HepG2 (cell line): ENCODE data around the gene DCAF15. TPM values are rescaled to one million over a fixed set of nuclear protein-coding genes. Genes with fewer than 3 reads are reported as not detected.

Source experiments
- IKZF4 ChIP-seq: sonication (generic); formaldehyde crosslinking; IDR thresholded peaks from 2 replicates; pipeline ENCODE4 v1.5.1; 2020; ENCODE audit warnings: borderline replicate concordance, mild to moderate bottlenecking, low read depth, missing genetic modification reagents; ENCODE audit errors: not compliant biosample characterization
- MLXIP ChIP-seq: sonication (generic); formaldehyde crosslinking; IDR thresholded peaks from 2 replicates; pipeline ENCODE4 v1.9.0; 2021; ENCODE audit warnings: missing genetic modification reagents, borderline replicate concordance
- NCOR1 ChIP-seq: fragments of 200-600 bp; sonication (generic); IDR thresholded peaks from 2 replicates; pipeline ENCODE4 v1.7.0; 2017; ENCODE audit warnings: antibody characterized with exemption, low read length, borderline replicate concordance
- PRPF4 ChIP-seq: fragments of 200-400 bp; formaldehyde crosslinking; IDR thresholded peaks from 2 replicates; pipeline ENCODE4 v1.6.1; 2016; ENCODE audit warnings: low read length, low read depth; ENCODE audit not compliant: poor library complexity, severe bottlenecking
- SRY ChIP-seq: sonication (generic); formaldehyde crosslinking; IDR thresholded peaks from 2 replicates; pipeline ENCODE4 v1.8.0; 2022; ENCODE audit warnings: mild to moderate bottlenecking, missing genetic modification reagents
- ZBTB10 ChIP-seq: sonication (generic); formaldehyde crosslinking; IDR thresholded peaks from 2 replicates; pipeline ENCODE4 v1.4.0; 2020; ENCODE audit warnings: missing genetic modification reagents, borderline replicate concordance
- ZNF562 ChIP-seq: sonication (generic); formaldehyde crosslinking; IDR thresholded peaks from 2 replicates; pipeline ENCODE4 v1.8.0; 2022; ENCODE audit warnings: missing genetic modification reagents, borderline replicate concordance
- polyA plus RNA-seq, 8 experiments: library from polyadenylated mRNA; depleted of rRNA in 3 of 8; stranded (reverse) in 7 of 8; unstranded in 1 of 8; fragments of >200 nt; fragmentation: Illumina TruSeq in 4 of 8; extraction: Trizol in 4 of 8; gene quantifications; 2 replicates each; pipeline versions ENCODE4 v1.2.1 to v1.2.3, GENCODE V29; 2011 to 2016; ENCODE audit warnings: low read depth in 4 of 8, missing spikeins in 1 of 8, mixed read lengths in 1 of 8; ENCODE audit not compliant: insufficient read depth in 1 of 8
- total RNA-seq, 5 experiments: library from RNA; depleted of rRNA; stranded (reverse); fragments of >200 nt; fragmentation: Illumina TruSeq; extraction: Trizol; gene quantifications; 2 replicates each; pipeline ENCODE4 v1.2.3, GENCODE V29; 2016; ENCODE audit warnings: low read depth in 1 of 5

DCAF15 gene
- total and polyA plus RNA-seq, 2 of the 13 experiments (the other 11 are each of a cell fraction or from before 2014, with no cell fraction given), result 13.6 to 14.0 TPM

- TF ChIP-seq IKZF4 (CRISPR knock-in tag) (no peak), MLXIP (CRISPR knock-in tag) (no peak), ZBTB10 (CRISPR knock-in tag) (no peak), ZNF562 (no peak), SRY (CRISPR knock-in tag) (no peak), PRPF4 (no peak), NCOR1 (no peak)
Observed at GRCh38 chr19:13993590-13994300, 41.4 kb downstream of the DCAF15 start (continued).
